Thoracic aorta (tissue), 2 donors: ENCODE measurements around the gene VSIG2. TPM values are rescaled to one million over a fixed set of nuclear protein-coding genes. Genes with fewer than 3 reads are reported as not detected.

Source experiments
- ATAC-seq: fragments of 150-250 bp; one replicate; pipeline ENCODE4 v1.8.0; 2017; ENCODE audit warnings: low read depth; ENCODE audit not compliant: insufficient number of reproducible peaks, low FRiP score
- DNase-seq: peaks from one replicate; pipeline ENCODE4 v3.0.0-alpha.2; 2020; ENCODE audit warnings: low spot score
- H3K27ac ChIP-seq, 2 donors: fragments of 200-600 bp; sonication (generic); 1 replicate in 1 of 2; 2 replicates in 1 of 2; pipeline ENCODE4 v1.5.1; 2016; ENCODE audit warnings: mild to moderate bottlenecking in 2 of 2, moderate library complexity in 2 of 2
- H3K27me3 ChIP-seq: fragments of 200-600 bp; sonication (generic); replicated peaks from 2 replicates; pipeline ENCODE4 v1.6.0; 2016; ENCODE audit warnings: mild to moderate bottlenecking; ENCODE audit not compliant: insufficient read depth
- H3K36me3 ChIP-seq: fragments of 200-600 bp; sonication (generic); one replicate; pipeline ENCODE4 v1.5.1; 2016
- H3K4me1 ChIP-seq, 2 donors: fragments of 200-600 bp; sonication (generic); 1 replicate in 1 of 2; 2 replicates in 1 of 2; pipeline versions ENCODE4 v1.5.1 to v1.6.0; 2016; ENCODE audit warnings: low read depth in 2 of 2, mild to moderate bottlenecking in 1 of 2; ENCODE audit not compliant: control insufficient read depth in 1 of 2
- H3K4me3 ChIP-seq: fragments of 200-600 bp; sonication (generic); 2 replicates; pipeline ENCODE4 v1.5.1; 2016; ENCODE audit warnings: mild to moderate bottlenecking
- H3K9me3 ChIP-seq: fragments of 200-600 bp; sonication (generic); 2 replicates; pipeline ENCODE4 v1.5.1; 2016
- CTCF ChIP-seq: fragments of 200-600 bp; sonication (generic); IDR thresholded peaks from one replicate; pipeline ENCODE4 v1.5.1; 2019; ENCODE audit warnings: antibody characterized with exemption
- total RNA-seq, 2 donors: library from RNA; depleted of rRNA; stranded (reverse); fragments of >200 nt; gene quantifications; one replicate each; pipeline versions ENCODE4 v1.1.0 to v1.2.3, GENCODE V29; 2016

The VSIG2 gene
- total RNA-seq, 2 donors from 2014 or later = 1.2 to 2.7 TPM

DNA sequence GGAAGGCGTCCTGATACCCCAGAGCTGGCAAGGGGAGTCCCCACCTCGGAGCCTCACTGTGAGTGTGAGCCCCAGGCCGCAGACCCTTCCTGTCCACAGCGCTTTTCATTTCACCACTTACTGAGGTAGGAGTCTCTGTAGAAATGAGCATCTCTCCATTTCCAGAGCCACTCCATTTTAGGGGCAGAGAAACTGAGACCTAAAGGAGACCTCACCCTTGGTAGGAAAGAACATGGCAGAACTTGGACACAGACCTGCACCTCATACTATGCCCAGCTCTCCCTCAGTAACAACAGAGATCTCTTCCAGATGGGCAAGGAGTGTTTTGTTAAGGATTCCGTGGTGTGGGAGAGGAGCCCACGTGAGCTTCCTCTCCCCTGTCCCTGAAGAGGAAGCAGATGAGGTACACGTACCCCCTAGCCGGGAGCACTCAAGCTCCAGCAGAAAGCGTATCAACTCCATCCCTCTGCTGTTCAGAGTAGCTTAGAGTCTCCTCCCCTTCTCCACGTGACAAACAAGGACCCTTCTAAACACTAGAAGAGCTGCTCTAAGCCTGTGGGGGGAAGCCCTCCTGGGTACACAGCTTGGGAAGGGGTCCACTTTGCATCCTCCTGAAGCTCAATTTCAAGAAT is 532 bp upstream of the VSIG2 start:
- H3K27me3 ChIP-seq = no peaks in the 10 kb centered on the region
- ATAC-seq (no peak), DNase-seq (no peak)
- H3K4me3 ChIP-seq = no peak overlapping the region
- H3K9me3 ChIP-seq = no peaks in the 10 kb centered on the region
- no peaks in the 10 kb centered on the region for H3K4me1 ChIP-seq
- no peak for TF ChIP-seq CTCF
- no peaks in the 10 kb centered on the region for H3K36me3 ChIP-seq
- no peak overlapping the region for H3K27ac ChIP-seq

- H3K36me3 ChIP-seq = no peaks in the 10 kb centered on the region
- peaks cover 0 to 4% of the 10 kb centered on the region in 2 donors for H3K4me1 ChIP-seq
- H3K27me3 ChIP-seq = no peaks in the 10 kb centered on the region
- H3K9me3 ChIP-seq = no peaks in the 10 kb centered on the region
- DNase-seq = no peak
- TF ChIP-seq CTCF = no peak
- no peak overlapping the region for H3K27ac ChIP-seq
- H3K4me3 ChIP-seq = no peak overlapping the region
- no peak for ATAC-seq
Measured at GRCh38 chr11:124751391-124751740, 689 bp downstream of the VSIG2 start.

DNA sequence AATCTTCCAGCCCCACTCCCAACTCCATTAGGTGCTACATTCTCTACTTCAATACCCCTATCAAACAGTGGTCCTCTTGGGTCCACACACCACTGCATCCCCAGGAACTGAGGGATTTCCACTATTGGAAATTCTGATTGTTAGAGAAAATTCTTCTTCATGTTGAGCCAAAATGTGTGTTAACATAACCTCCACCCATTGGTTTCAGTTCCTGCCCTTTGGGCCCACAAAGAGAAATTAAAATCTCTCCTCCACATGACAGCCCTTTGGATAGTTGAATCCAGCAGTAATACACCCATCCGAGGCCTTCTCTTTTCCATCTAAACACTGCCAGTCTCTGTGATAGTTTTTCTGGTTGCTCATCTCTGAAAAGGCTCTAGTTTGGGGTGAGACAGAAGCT is 2.1 kb downstream of the VSIG2 start:
- DNase-seq (no peak), ATAC-seq (no peak)
- Histone ChIP-seq H3K4me3 (no peak overlapping the region), H3K4me1 (peaks cover 0 to 14% of the 10 kb centered on the region in 2 donors), H3K27me3 (no peaks in the 10 kb centered on the region), H3K36me3 (no peaks in the 10 kb centered on the region), H3K27ac (no peak overlapping the region), H3K9me3 (no peaks in the 10 kb centered on the region)
- no peak for TF ChIP-seq CTCF

GRCh38 chr11:124748481-124749343 is 3.3 kb downstream of the VSIG2 start:
- Histone ChIP-seq H3K27ac (peak overlapping the region in 1 of 2 donors; percentile 6), H3K4me1 (peaks cover 0 to 14% of the 10 kb centered on the region in 2 donors), H3K27me3 (no peaks in the 10 kb centered on the region), H3K36me3 (no peaks in the 10 kb centered on the region), H3K9me3 (no peaks in the 10 kb centered on the region), H3K4me3 (no peak overlapping the region)
- DNase-seq = no peak
- no peak for ATAC-seq
- TF ChIP-seq CTCF = no peak

DNA sequence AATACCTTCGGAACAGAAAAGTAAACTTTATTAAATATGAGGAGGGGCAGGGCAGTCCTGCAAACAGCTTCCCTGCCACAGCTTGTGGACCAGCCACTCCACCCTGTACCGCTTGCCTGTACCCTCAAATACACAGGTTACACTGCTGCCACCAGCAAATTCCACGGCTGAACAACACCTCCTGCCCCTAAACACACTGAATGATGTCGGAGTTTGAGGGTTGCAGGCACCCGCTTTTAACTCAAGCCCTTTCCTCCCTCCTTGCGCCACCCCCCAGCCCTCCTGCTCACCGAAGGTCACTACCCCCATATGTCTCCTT is 4.0 kb downstream of the VSIG2 start:
- TF ChIP-seq CTCF = no peak
- Histone ChIP-seq H3K4me1 (peaks cover 0 to 14% of the 10 kb centered on the region in 2 donors), H3K27me3 (no peaks in the 10 kb centered on the region), H3K9me3 (no peaks in the 10 kb centered on the region), H3K4me3 (no peak overlapping the region), H3K27ac (no peak overlapping the region), H3K36me3 (no peaks in the 10 kb centered on the region)
- DNase-seq = no peak
- ATAC-seq = no peak
